Measurements from ENCODE around the gene NIN. TPM values are rescaled to one million over a fixed set of nuclear protein-coding genes. Genes with fewer than 3 reads are reported as not detected.
A peak's percentile ranks its signal among the peaks of the same experiment; 100 is the strongest.
"Not testable (repeated sequence)": the region's sequence is repeated elsewhere in the genome, so short reads cannot be mapped to it uniquely, and the experiment has no call there.

The NIN gene
- total RNA-seq, 1 experiment from 2014 or later: 34.7 TPM

DNA sequence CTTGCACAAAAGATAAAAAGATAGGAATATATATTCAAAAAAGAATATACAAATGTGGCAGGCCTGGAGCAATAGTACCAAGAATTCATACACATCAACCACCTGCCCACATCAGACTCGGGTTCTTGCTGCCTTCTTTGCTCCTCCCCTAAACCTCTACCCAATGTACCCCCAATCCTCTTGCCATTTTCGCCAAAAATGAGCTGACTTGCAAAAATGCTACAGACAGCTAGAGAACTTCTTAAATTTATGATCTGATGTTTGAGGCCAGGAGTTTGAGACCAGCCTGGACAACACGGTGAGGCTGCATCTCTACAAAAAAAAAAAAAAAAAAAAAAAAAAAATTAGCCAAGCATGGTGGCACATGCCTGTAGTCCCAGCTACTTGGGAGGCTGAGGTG, 119.9 kb downstream of the NIN start:
- H3K27ac ChIP-seq: no peak overlapping the region
- no peak for DNase-seq (ENCODE audit: low read depth in 1 of 2, low spot score in 2 of 2)
- H3K4me1 ChIP-seq (replicated peaks): no peaks in the 10 kb centered on the region
- H3K27me3 ChIP-seq (replicated peaks): no peaks in the 10 kb centered on the region
- H3K36me3 ChIP-seq: no peaks in the 10 kb centered on the region
- no peaks in the 10 kb centered on the region for H3K9me3 ChIP-seq (replicated peaks)
- no peak overlapping the region for H3K4me3 ChIP-seq

DNA sequence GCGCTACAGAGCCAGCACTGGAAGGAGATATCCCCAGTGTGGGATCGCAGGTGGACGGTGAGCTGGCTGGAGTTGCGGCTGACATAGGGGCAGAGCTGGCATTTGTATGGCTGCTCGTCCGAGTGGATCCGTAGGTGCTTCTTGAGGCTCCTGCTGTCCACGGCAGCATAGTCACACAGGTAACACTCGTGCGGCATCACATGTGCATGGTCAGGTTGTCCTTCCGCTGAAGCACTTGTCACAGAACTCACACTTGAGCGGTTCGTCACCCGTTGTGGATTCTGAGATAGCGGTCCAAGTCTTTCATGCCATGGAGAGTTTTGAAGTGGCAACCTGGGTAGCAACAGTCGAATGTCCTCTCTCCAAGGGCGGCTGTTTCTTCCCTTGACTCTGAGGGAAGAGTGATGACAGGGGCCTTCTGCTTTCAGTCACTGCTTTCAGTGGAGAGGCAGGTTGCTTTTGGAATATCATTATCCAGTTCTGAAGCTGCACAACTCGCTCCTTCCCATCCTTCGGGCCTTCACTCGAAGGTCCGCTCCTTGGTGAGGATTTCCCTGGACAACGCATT, 125.9 kb downstream of the NIN start:
- no peak overlapping the region for H3K4me3 ChIP-seq
- no peak for DNase-seq (ENCODE audit: low read depth in 1 of 2, low spot score in 2 of 2)
- no peaks in the 10 kb centered on the region for H3K4me1 ChIP-seq (replicated peaks)
- H3K36me3 ChIP-seq: no peaks in the 10 kb centered on the region
- no peaks in the 10 kb centered on the region for H3K27me3 ChIP-seq (replicated peaks)
- H3K27ac ChIP-seq: no peak overlapping the region
- no peaks in the 10 kb centered on the region for H3K9me3 ChIP-seq (replicated peaks)

DNA sequence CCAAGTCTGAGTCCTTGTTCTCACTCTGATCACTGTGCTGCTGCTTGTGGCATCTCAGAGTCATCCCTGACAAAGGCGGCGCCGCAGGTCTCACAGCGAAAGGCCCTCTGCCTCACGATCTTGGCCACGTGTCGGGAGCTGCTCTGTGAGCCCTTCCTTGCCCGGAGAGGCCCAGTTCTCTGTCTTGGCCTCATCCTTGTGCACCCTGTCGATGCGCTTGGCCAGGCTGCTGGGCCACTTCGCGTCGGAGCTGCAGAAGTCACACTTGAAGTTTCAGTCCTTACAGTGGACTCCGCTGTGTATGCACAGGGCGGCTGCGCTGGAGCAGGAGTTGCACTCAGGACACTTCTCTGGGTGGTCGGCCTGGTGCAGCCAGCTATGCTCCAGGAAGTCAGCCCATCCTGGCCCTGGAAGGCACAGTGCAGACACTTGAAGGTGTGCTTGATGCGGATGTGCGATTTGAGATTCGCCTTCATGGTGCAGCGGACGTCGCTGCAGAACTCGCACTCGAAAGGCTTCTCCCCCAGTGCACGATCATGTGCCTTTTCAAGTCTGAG, 126.4 kb downstream of the NIN start:
- H3K9me3 ChIP-seq (replicated peaks): no peaks in the 10 kb centered on the region
- no peaks in the 10 kb centered on the region for H3K36me3 ChIP-seq
- no peak overlapping the region for H3K27ac ChIP-seq
- DNase-seq (ENCODE audit: low read depth in 1 of 2, low spot score in 2 of 2): no peak
- H3K4me3 ChIP-seq: no peak overlapping the region
- no peaks in the 10 kb centered on the region for H3K4me1 ChIP-seq (replicated peaks)
- H3K27me3 ChIP-seq (replicated peaks): no peaks in the 10 kb centered on the region

DNA sequence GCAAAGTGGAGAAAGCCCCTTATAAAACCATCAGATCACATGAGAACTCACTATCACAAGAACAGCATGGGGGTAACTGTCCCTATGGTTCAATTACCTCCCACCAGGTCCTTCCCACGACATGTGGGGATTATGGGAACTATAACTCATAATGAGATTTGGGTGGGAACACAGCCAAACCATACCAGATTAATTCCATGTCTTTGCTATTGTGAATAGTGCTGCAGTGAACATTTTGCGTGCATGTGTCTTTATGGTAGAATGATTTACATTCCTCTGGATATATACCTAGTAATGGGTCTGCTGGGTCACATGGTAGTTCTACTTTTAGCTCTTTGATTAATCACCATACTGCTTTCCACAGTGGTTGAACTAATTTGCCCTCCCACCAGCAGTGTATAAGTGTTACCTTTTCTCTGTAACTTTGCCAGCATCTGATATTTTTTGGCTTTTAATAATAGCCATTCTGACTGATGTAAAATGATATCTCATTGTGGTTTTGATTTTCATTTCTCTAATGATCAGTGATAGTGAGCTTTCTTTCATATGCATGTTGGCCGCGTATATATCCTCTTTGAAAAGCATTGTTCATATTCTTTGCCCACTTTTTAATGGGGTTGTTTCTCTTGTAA, 133.2 kb downstream of the NIN start:
- Histone ChIP-seq H3K27ac (no peak overlapping the region), H3K36me3 (no peaks in the 10 kb centered on the region), H3K9me3 (replicated peaks) (no peaks in the 10 kb centered on the region), H3K4me1 (replicated peaks) (no peaks in the 10 kb centered on the region), H3K27me3 (replicated peaks) (no peaks in the 10 kb centered on the region), H3K4me3 (no peak overlapping the region)
- DNase-seq (ENCODE audit: low read depth in 1 of 2, low spot score in 2 of 2): no peak

DNA sequence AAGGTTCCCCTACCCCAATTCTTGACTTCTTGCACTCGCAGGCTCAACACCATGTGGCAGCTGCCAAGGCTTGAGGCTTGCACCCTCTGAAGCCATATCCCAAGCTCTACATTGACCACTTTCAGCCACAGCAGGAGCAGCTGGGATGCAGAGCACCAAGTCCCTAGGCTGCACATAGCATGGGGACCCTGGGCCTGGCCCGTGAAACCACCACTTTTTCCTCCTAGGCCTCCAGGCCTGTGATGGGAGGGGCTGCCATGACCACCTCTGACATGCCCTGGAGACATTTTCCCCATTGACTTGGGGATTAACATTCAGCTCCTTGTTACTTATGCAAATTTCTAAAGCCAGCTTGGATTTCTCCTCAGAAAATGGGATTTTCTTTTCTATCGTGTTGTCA, 136.7 kb downstream of the NIN start:
- not testable (repeated sequence) for H3K4me3 ChIP-seq; DNase-seq (ENCODE audit: low read depth in 1 of 2, low spot score in 2 of 2); H3K36me3 ChIP-seq; H3K9me3 ChIP-seq (replicated peaks); H3K27ac ChIP-seq; H3K4me1 ChIP-seq (replicated peaks); H3K27me3 ChIP-seq (replicated peaks)

DNA sequence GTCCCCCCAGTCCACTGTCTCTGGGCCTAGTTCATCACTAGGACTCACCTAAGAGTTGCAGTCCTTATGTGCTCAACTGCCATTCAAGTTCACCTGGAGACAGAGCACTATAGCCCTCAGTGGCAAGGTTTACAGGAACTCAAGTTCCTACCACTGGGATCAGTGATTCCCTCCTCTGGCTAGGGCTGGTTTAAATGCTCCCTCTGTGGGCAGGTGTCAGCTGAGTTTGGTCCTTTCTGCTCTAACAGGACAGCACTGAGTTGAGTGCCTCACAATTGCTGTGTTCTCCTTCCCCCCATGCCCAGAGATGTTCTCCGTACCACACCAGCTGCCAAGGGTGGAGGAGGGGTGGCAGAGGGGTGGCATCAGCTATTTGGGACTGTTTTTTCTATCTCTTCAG, 142.1 kb downstream of the NIN start:
- H3K36me3 ChIP-seq: no peaks in the 10 kb centered on the region
- peaks cover 2% of the 10 kb centered on the region; the same call in 1 of the 2 replicates for H3K9me3 ChIP-seq (replicated peaks)
- H3K4me1 ChIP-seq (replicated peaks): no peaks in the 10 kb centered on the region
- DNase-seq (ENCODE audit: low read depth in 1 of 2, low spot score in 2 of 2): no peak
- H3K27me3 ChIP-seq (replicated peaks): no peaks in the 10 kb centered on the region
- H3K27ac ChIP-seq: no peak overlapping the region
- H3K4me3 ChIP-seq: no peak overlapping the region

DNA sequence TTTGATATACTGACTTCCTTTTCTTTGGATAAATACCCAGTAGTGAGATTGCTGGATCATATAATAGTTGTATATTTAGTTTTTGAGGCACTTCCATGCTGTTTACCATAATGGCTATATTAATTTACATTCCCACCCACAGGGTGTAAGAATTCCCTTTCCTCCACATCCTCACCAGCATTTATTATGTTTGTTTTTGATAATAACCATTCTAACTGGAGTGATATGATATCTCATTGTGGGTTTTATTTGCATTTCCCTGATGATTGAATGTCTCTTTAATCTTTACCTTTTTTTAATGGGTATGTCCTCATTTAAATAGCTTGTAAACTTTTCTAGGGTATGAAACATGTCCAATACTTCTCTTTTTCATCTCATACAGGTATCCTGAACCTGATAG, 151.3 kb downstream of the NIN start:
- H3K4me1 ChIP-seq (replicated peaks): peaks cover 36% of the 10 kb centered on the region
- H3K27ac ChIP-seq: no peak overlapping the region
- H3K36me3 ChIP-seq: no peaks in the 10 kb centered on the region
- no peaks in the 10 kb centered on the region for H3K9me3 ChIP-seq (replicated peaks)
- no peak for DNase-seq (ENCODE audit: low read depth in 1 of 2, low spot score in 2 of 2)
- H3K27me3 ChIP-seq (replicated peaks): no peaks in the 10 kb centered on the region
- no peak overlapping the region for H3K4me3 ChIP-seq

DNA sequence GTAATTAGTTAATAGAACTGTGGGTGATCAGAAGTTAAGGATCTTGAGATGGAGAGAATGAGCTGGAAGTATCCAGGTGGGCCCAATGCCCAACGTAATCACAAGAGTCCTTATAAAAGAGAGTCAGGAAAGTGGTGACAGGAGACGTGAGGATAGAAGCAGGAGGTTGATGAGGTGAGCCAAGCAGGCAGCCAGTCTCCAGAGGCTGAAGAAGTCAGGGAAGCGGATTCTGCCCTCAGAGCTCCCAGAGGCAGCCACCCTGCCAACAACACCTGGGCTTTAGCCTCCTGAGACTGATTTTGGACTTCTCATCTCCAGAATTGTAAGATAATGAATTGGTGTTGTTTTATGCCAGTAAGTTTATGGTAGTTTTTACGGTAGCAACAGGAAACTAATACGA, 152.8 kb downstream of the NIN start:
- DNase-seq (ENCODE audit: low read depth in 1 of 2, low spot score in 2 of 2): no peak
- Histone ChIP-seq H3K9me3 (replicated peaks) (no peaks in the 10 kb centered on the region), H3K27ac (peak overlapping the region; percentile 73), H3K27me3 (replicated peaks) (no peaks in the 10 kb centered on the region), H3K4me3 (no peak overlapping the region), H3K4me1 (replicated peaks) (peaks cover 36% of the 10 kb centered on the region), H3K36me3 (no peaks in the 10 kb centered on the region)

DNA sequence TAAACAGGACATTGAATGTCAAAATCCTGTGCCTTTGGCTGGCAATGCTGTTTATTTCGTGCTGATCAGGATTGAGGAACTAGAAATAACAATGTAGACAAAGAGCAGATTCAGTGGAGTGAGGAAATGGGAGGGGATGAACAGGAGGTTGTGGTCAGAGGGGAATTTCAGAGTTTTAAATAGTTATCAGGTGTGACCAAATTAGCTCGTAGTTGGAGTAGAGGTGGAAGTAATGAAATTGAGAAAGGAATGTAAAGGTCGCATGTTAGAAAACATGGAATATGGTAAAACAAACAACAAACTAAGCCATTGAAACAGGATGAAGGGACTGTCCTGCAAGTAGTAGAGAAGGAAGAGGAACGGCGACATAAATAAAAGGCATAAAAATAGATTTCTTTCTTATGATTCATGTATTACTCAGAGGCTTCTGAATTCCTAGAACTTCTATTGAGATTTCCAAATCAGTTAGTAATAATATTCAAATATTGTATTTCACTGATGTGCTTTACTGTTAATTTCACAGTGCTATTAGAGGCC, 153.4 kb downstream of the NIN start:
- Histone ChIP-seq H3K36me3 (no peaks in the 10 kb centered on the region), H3K27ac (peak overlapping the region; percentile 73), H3K4me3 (no peak overlapping the region), H3K27me3 (replicated peaks) (no peaks in the 10 kb centered on the region), H3K9me3 (replicated peaks) (no peaks in the 10 kb centered on the region), H3K4me1 (replicated peaks) (peaks cover 36% of the 10 kb centered on the region)
- peak in 1 of 2 experiments; percentile 75 for DNase-seq (ENCODE audit: low read depth in 1 of 2, low spot score in 2 of 2)

DNA sequence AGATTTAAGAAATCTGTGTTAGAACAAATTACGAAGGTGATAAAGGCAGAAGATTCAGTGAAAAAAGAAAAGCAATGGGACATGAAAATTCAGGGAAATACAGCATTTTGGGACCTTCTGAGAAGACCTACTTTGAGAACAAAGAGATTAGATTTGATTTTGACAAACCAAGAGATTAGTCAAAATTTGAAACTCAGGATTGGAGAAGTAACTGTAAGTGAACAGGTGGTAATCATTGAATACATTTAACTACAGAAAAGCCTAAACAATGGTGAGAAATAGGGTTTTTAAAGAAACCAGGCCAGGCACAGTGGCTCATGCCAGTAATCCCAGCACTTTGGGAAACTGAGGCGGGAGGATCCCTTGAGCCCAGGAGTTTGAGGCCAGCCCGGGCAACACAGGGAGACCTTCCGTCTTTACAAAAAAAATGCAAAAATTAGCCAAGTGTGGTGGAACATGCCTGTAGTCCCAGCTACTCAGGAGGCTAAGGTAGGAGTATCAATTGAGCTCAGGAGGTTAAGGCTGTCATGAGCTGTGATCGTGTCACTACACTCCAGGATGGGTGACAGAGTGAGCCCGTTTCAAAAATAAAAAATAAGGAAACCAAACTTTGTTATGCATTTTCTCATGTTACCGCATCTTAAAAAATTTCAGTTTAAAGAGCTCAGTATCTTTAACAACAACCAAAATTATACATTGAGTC, 154.0 kb downstream of the NIN start:
- Histone ChIP-seq H3K27me3 (replicated peaks) (no peaks in the 10 kb centered on the region), H3K9me3 (replicated peaks) (no peaks in the 10 kb centered on the region), H3K4me3 (no peak overlapping the region), H3K27ac (peak overlapping the region; percentile 73), H3K4me1 (replicated peaks) (peaks cover 36% of the 10 kb centered on the region), H3K36me3 (no peaks in the 10 kb centered on the region)
- DNase-seq (ENCODE audit: low read depth in 1 of 2, low spot score in 2 of 2): no peak

DNA sequence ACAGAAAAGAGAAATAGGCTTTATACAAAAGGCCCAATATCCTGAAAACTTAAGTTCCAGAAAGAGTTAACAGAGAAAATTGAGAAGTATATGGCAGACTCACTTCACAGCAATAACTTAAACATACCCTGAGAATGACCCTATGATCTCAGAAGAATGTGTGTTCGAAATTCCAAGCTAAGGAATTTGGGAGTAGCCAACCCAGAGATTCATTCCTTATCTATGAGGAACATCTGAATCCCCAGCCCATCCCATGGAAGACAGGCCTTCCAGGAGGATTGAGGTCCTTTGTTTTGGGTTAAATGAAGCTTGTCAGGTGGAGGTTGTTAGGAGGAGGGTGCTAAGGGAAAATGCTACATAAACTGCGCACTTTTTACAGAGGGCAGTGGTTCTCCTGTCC, 155.4 kb downstream of the NIN start:
- H3K36me3 ChIP-seq: no peaks in the 10 kb centered on the region
- no peaks in the 10 kb centered on the region for H3K9me3 ChIP-seq (replicated peaks)
- H3K4me1 ChIP-seq (replicated peaks): peaks cover 36% of the 10 kb centered on the region
- H3K4me3 ChIP-seq: no peak overlapping the region
- no peaks in the 10 kb centered on the region for H3K27me3 ChIP-seq (replicated peaks)
- DNase-seq (ENCODE audit: low read depth in 1 of 2, low spot score in 2 of 2): peak in 1 of 2 experiments; percentile 52
- peak overlapping the region; percentile 73 for H3K27ac ChIP-seq

DNA sequence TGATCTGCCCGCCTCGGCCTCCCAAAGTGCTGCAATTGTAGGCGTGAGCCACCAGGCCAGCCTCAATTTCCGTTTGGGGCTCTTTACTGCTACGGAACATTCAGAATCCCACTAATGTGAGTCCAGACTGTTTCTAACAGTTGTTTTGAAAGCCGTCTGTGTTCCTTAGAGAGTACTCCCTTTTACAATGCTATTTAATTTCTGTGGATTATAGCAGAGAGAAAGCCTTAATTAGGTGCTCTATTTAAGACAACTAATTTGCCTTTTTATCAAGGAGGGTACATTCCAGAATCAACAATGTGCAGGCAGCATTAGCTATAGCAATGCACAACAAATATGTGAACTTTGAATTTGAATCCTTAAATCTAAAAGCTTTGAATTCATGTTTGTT, 160.1 kb downstream of the NIN start:
- Histone ChIP-seq H3K36me3 (peaks cover 6% of the 10 kb centered on the region; the same call in 1 of the 2 replicates), H3K9me3 (replicated peaks) (no peaks in the 10 kb centered on the region), H3K27me3 (replicated peaks) (no peaks in the 10 kb centered on the region), H3K4me3 (no peak overlapping the region), H3K4me1 (replicated peaks) (peaks cover 29% of the 10 kb centered on the region), H3K27ac (no peak overlapping the region)
- no peak for DNase-seq (ENCODE audit: low read depth in 1 of 2, low spot score in 2 of 2)

DNA sequence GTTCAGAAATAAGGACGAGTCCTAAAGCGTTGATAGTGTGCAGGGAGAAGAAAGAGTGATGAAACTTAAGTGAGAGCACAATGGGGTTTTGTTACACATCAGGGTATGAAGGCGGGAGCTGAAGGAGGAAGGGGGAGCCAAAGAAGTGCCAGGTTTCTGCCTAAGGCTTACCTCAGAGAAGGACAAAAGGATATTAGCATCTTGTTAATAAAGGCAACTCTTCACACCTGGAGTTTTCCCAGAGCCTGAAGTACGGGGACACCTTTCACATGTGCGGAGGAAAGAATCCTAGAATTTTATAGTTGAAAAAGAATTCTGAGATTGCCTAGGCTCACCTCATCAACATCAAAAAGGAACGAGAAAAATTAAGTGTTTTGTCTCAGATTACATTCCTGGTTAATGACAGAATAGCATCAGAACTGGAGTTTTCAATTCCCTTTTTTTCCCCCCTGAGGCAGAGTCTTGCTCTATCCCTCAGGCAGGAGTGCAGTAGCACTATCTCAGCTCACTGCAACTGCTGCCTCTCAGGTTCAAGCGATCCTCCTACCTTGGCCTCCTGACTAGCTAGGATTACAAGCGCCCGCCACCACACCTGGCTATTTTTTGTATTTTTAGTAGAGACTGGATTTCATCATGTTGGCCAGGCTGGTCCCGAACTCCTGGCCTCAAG, 160.6 kb downstream of the NIN start:
- H3K4me3 ChIP-seq: no peak overlapping the region
- H3K36me3 ChIP-seq: peaks cover 6% of the 10 kb centered on the region; the same call in 1 of the 2 replicates
- H3K27me3 ChIP-seq (replicated peaks): no peaks in the 10 kb centered on the region
- H3K9me3 ChIP-seq (replicated peaks): no peaks in the 10 kb centered on the region
- DNase-seq (ENCODE audit: low read depth in 1 of 2, low spot score in 2 of 2): no peak
- peaks cover 24% of the 10 kb centered on the region for H3K4me1 ChIP-seq (replicated peaks)
- no peak overlapping the region for H3K27ac ChIP-seq

All from SJSA1 (cell line).